ENCODE results near the gene DHCR24. TPM values are rescaled to one million over a fixed set of nuclear protein-coding genes. Genes with fewer than 3 reads are reported as not detected.

Gene DHCR24
- total RNA-seq, 2 donors from 2014 or later: 23.6 to 32.3 TPM

GRCh38 chr1:54848134-54848948 is 38.7 kb downstream of the DHCR24 start:
- intact Hi-C loops (cut with DNase I): no loop called here
- no peak overlapping the region for H3K4me3 ChIP-seq
- DNase-seq (no peak), ATAC-seq (no peak)
- H3K27me3 ChIP-seq: no peaks in the 10 kb centered on the region
- 93 to 98% methylated on average over 7 of the region's 7 CpGs for WGBS, 2 donors
- H3K9me3 ChIP-seq: no peaks in the 10 kb centered on the region
- H3K4me1 ChIP-seq: peaks cover 4% of the 10 kb centered on the region
- peaks cover 5 to 9% of the 10 kb centered on the region in 2 donors for H3K36me3 ChIP-seq (replicated peaks in 1 of 2; ENCODE audit: insufficient read depth in 1 of 2, low read depth in 2 of 2)
- no peak overlapping the region for H3K27ac ChIP-seq
- TF ChIP-seq CTCF (IDR thresholded peaks at IDR 0.05) (no peak), POLR2A (IDR thresholded peaks at IDR 0.05) (no peak)

GRCh38 chr1:54846716-54847284 is 40.2 kb downstream of the DHCR24 start:
- no peak for ATAC-seq
- Histone ChIP-seq H3K9me3 (no peaks in the 10 kb centered on the region), H3K4me3 (no peak overlapping the region), H3K36me3 (replicated peaks in 1 of 2; ENCODE audit: insufficient read depth in 1 of 2, low read depth in 2 of 2) (peaks cover 0 to 7% of the 10 kb centered on the region in 2 donors), H3K27me3 (no peaks in the 10 kb centered on the region), H3K4me1 (peaks cover 4% of the 10 kb centered on the region), H3K27ac (no peak overlapping the region)
- intact Hi-C loops (cut with DNase I): no loop called here
- WGBS, 2 donors: 90 to 93% methylated on average over 9 of the region's 9 CpGs
- TF ChIP-seq POLR2A (IDR thresholded peaks at IDR 0.05) (no peak), CTCF (IDR thresholded peaks at IDR 0.05) (no peak)
- no peak for DNase-seq

- no peak for DNase-seq
- 91 to 100% methylated on average over 2 to 3 of the region's 3 CpGs for WGBS, 2 donors
- intact Hi-C loops (cut with DNase I): no loop called here
- peaks cover 4% of the 10 kb centered on the region for H3K4me1 ChIP-seq
- no peak overlapping the region for H3K27ac ChIP-seq
- no peaks in the 10 kb centered on the region for H3K27me3 ChIP-seq
- H3K4me3 ChIP-seq: no peak overlapping the region
- H3K9me3 ChIP-seq: no peaks in the 10 kb centered on the region
- no peak for ATAC-seq
- peaks cover 0 to 5% of the 10 kb centered on the region in 2 donors for H3K36me3 ChIP-seq (replicated peaks in 1 of 2; ENCODE audit: insufficient read depth in 1 of 2, low read depth in 2 of 2)
- TF ChIP-seq POLR2A (IDR thresholded peaks at IDR 0.05) (no peak), CTCF (IDR thresholded peaks at IDR 0.05) (no peak)
Measured at GRCh38 chr1:54846301-54846700, 40.7 kb downstream of the DHCR24 start.

GRCh38 chr1:54845772-54846171 is 41.2 kb downstream of the DHCR24 start:
- H3K4me1 ChIP-seq: peaks cover 4% of the 10 kb centered on the region
- no peaks in the 10 kb centered on the region for H3K27me3 ChIP-seq
- ATAC-seq (no peak), DNase-seq (no peak)
- intact Hi-C loops (cut with DNase I): no loop called here
- no peak overlapping the region for H3K4me3 ChIP-seq
- TF ChIP-seq CTCF (IDR thresholded peaks at IDR 0.05) (no peak), POLR2A (IDR thresholded peaks at IDR 0.05) (no peak)
- peaks cover 0 to 3% of the 10 kb centered on the region in 2 donors for H3K36me3 ChIP-seq (replicated peaks in 1 of 2; ENCODE audit: insufficient read depth in 1 of 2, low read depth in 2 of 2)
- WGBS, 2 donors: 83 to 90% methylated on average over 5 of the region's 5 CpGs
- no peak overlapping the region for H3K27ac ChIP-seq
- H3K9me3 ChIP-seq: no peaks in the 10 kb centered on the region

Measured in body of pancreas (tissue), 4 donors.